Measurements from ENCODE around the gene WWC1.

DNA sequence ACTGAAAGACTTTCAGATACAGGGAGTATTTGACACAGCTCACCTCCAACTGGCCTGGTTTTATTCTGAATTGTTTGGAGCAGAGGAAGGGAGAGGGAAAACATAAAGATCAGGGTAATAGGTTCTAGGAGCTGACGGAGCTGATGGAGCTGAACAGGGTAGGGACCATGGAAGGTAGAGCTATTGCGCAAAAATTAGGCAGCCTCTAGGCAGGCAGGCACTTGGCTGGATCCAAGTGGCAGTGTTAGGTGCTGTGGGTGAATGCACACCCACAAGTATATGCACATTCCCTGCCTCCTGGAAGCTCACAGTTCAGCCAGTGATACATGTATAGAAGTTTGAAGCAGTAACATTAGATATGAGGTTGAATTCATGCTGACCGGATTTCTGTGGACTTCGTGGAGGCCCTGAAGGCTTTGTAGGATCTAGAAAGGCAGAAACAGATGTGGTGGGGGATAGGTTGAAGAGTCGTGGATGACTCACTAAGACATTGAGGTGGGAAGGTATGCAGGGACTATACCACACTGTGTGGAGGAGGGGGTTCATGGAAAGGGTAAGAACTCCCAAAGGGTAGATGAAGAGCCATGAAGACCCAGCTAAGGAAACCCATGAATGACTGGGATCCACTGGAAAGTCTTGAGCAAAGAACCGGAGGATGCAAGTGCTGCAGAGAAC lies 50.8 kb downstream of the WWC1 start:
- TF ChIP-seq, protein P1, sequence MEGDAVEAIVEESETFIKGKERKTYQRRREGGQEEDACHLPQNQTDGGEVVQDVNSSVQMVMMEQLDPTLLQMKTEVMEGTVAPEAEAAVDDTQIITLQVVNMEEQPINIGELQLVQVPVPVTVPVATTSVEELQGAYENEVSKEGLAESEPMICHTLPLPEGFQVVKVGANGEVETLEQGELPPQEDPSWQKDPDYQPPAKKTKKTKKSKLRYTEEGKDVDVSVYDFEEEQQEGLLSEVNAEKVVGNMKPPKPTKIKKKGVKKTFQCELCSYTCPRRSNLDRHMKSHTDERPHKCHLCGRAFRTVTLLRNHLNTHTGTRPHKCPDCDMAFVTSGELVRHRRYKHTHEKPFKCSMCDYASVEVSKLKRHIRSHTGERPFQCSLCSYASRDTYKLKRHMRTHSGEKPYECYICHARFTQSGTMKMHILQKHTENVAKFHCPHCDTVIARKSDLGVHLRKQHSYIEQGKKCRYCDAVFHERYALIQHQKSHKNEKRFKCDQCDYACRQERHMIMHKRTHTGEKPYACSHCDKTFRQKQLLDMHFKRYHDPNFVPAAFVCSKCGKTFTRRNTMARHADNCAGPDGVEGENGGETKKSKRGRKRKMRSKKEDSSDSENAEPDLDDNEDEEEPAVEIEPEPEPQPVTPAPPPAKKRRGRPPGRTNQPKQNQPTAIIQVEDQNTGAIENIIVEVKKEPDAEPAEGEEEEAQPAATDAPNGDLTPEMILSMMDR (conservative IDR thresholded peaks at IDR 0.05) = no peak
- TF ChIP-seq EZH2 (IDR thresholded peaks at IDR 0.05; ENCODE audit: low read depth) = no peak

All from PC-9 (cell line).